GM23248 (cell line): ENCODE results near the gene NSUN2.

Experiments used
- EZH2 ChIP-seq: fragments of 200-600 bp; sonication (generic); IDR thresholded peaks from 2 replicates; pipeline ENCODE4 v1.6.1; 2018; ENCODE audit warnings: antibody characterized with exemption, mild to moderate bottlenecking; ENCODE audit not compliant: insufficient read depth, poor library complexity, severe bottlenecking
- EZH2phosphoT487 ChIP-seq: fragments of 200-600 bp; sonication (generic); IDR thresholded peaks from 2 replicates; pipeline ENCODE4 v1.6.1; 2018; ENCODE audit warnings: antibody characterized with exemption, moderate library complexity, mild to moderate bottlenecking, low read depth; ENCODE audit not compliant: insufficient read depth

GRCh38 chr5:6680922-6681321 is 48.1 kb upstream of the NSUN2 start:
- TF ChIP-seq EZH2phosphoT487 = no peak
- TF ChIP-seq EZH2 = no peak
